ENCODE results near the gene BCO2.
"Not testable (repeated sequence)": the region's sequence is repeated elsewhere in the genome, so short reads cannot be mapped to it uniquely, and the experiment has no call there.

The BCO2 gene

GRCh38 chr11:112172362-112172994 is 2.8 kb upstream of the BCO2 start:
- no peak for DNase-seq

- no peak for DNase-seq
Measured at GRCh38 chr11:112173152-112173551, 2.2 kb upstream of the BCO2 start.

- DNase-seq = no peak
Measured at GRCh38 chr11:112175599-112175952, 264 bp downstream of the BCO2 start.

- DNase-seq = no peak
Measured at GRCh38 chr11:112176077-112176476, 765 bp downstream of the BCO2 start.

- DNase-seq = no peak
Measured at GRCh38 chr11:112177589-112177988, 2.3 kb downstream of the BCO2 start.

- no peak for DNase-seq
Measured at GRCh38 chr11:112178428-112178827, 3.1 kb downstream of the BCO2 start.

GRCh38 chr11:112178936-112179335 is 3.6 kb downstream of the BCO2 start:
- DNase-seq = no peak

GRCh38 chr11:112179601-112180000 is 4.3 kb downstream of the BCO2 start:
- no peak for DNase-seq

- DNase-seq = no peak
Measured at GRCh38 chr11:112182867-112183266, 7.6 kb downstream of the BCO2 start.

GRCh38 chr11:112185883-112186282 is 10.6 kb downstream of the BCO2 start:
- no peak for DNase-seq

- DNase-seq = no peak
Measured at GRCh38 chr11:112186304-112186703, 11.0 kb downstream of the BCO2 start.

- DNase-seq = not testable (repeated sequence)
Measured at GRCh38 chr11:112195113-112195512, 19.8 kb downstream of the BCO2 start.

GRCh38 chr11:112195951-112196351 is 20.6 kb downstream of the BCO2 start:
- no peak for DNase-seq

GRCh38 chr11:112196519-112197087 is 21.3 kb downstream of the BCO2 start:
- DNase-seq = no peak

- DNase-seq = not testable (repeated sequence)
Measured at GRCh38 chr11:112199101-112199500, 23.8 kb downstream of the BCO2 start.

- DNase-seq = no peak
Measured at GRCh38 chr11:112200252-112200651, 24.9 kb downstream of the BCO2 start.

GRCh38 chr11:112206071-112206470 is 30.8 kb downstream of the BCO2 start:
- no peak for DNase-seq

- DNase-seq = no peak
Measured at GRCh38 chr11:112210890-112211289, 35.6 kb downstream of the BCO2 start.

- no peak for DNase-seq
Measured at GRCh38 chr11:112211536-112211935, 36.2 kb downstream of the BCO2 start.

- no peak for DNase-seq
Measured at GRCh38 chr11:112212290-112212689, 37.0 kb downstream of the BCO2 start.

GRCh38 chr11:112212710-112213109 is 37.4 kb downstream of the BCO2 start:
- no peak for DNase-seq

GRCh38 chr11:112213753-112214152 is 38.4 kb downstream of the BCO2 start:
- no peak for DNase-seq

- DNase-seq = no peak
Measured at GRCh38 chr11:112215621-112216020, 40.3 kb downstream of the BCO2 start.

- no peak for DNase-seq
Measured at GRCh38 chr11:112216561-112217105, 41.3 kb downstream of the BCO2 start.
